T-cell (primary cell): ENCODE data around the gene ECSIT. TPM values are rescaled to one million over a fixed set of nuclear protein-coding genes. Genes with fewer than 3 reads are reported as not detected.

ENCODE experiments used
- ATAC-seq, 4 experiments: fragments of 200-7000 bp in 3 of 4; fragments of 150-1000 bp in 1 of 4; cut with Tn5 transposase; replicated peaks in 1 of 4; 1 replicate in 3 of 4; 2 replicates in 1 of 4; pipeline ENCODE4 v1.10.0; 2021; ENCODE audit warnings: moderate library complexity in 3 of 4, mild to moderate bottlenecking in 2 of 4, moderate number of reproducible peaks in 1 of 4
- CTCF ChIA-PET, 2 donors: fragments of 300-600 bp; sonication (Branson Sonifier 250); formaldehyde crosslinking; loops; one replicate each; lab custom pipeline; 2022; ENCODE audit warnings: antibody characterized with exemption in 2 of 2; lab: Charles Lee
- POLR2A ChIA-PET, 2 donors: fragments of 300-600 bp; sonication (Branson Sonifier 250); formaldehyde crosslinking; loops; one replicate each; lab custom pipeline; 2022; ENCODE audit warnings: antibody characterized with exemption in 2 of 2; lab: Charles Lee
- DNase-seq, 35 experiments: peaks; one replicate each; pipeline versions ENCODE4 v3.0.0 to v3.0.0-alpha.2; 2013 to 2023
- H3K27ac ChIP-seq: one replicate; pipeline ENCODE4 v1.5.1; 2013; ENCODE audit warnings: low read length
- H3K27me3 ChIP-seq, 2 experiments: replicated peaks in 1 of 2; 1 replicate in 1 of 2; 2 replicates in 1 of 2; pipeline versions ENCODE4 v1.6.1 to v1.7.0; 2013; ENCODE audit warnings: low read length in 1 of 2, mixed read lengths in 1 of 2; ENCODE audit not compliant: control insufficient read depth in 2 of 2, insufficient read depth in 2 of 2; ENCODE audit errors: extremely low read depth in 1 of 2
- H3K36me3 ChIP-seq, 2 donors: 1 replicate in 1 of 2; 2 replicates in 1 of 2; pipeline versions ENCODE4 v1.6.1 to v1.7.0; 2013; ENCODE audit warnings: low read length in 1 of 2; ENCODE audit not compliant: control insufficient read depth in 2 of 2, insufficient read depth in 1 of 2; ENCODE audit errors: extremely low read depth in 1 of 2
- H3K4me1 ChIP-seq, 2 experiments: 1 replicate in 1 of 2; 2 replicates in 1 of 2; pipeline versions ENCODE4 v1.6.1 to v1.7.0; 2013; ENCODE audit warnings: low read length in 2 of 2, mixed read lengths in 1 of 2; ENCODE audit not compliant: insufficient read depth in 2 of 2, control insufficient read depth in 1 of 2; ENCODE audit errors: extremely low read depth in 1 of 2
- H3K4me3 ChIP-seq, 2 donors: 1 replicate in 1 of 2; 2 replicates in 1 of 2; pipeline versions ENCODE4 v1.5.1 to v1.7.0; 2013; ENCODE audit warnings: mild to moderate bottlenecking in 2 of 2, low read length in 1 of 2, moderate library complexity in 1 of 2; ENCODE audit not compliant: control insufficient read depth in 1 of 2; ENCODE audit errors: extremely low read depth in 1 of 2
- H3K9me3 ChIP-seq: 2 replicates; pipeline ENCODE4 v1.7.0; 2013
- H3K27ac Mint-ChIP-seq, 2 donors: one replicate each; pipeline ENCODE4 v1.8.0; 2020 to 2021; ENCODE audit warnings: mild to moderate bottlenecking in 2 of 2, mixed read lengths in 2 of 2
- H3K27me3 Mint-ChIP-seq, 2 donors: one replicate each; pipeline ENCODE4 v1.8.0; 2021 to 2022; ENCODE audit warnings: mixed read lengths in 2 of 2
- H3K36me3 Mint-ChIP-seq: one replicate; pipeline ENCODE4 v1.8.0; 2021; ENCODE audit warnings: mixed read lengths
- H3K4me1 Mint-ChIP-seq, 3 donors: one replicate each; pipeline ENCODE4 v1.8.0; 2020 to 2022; ENCODE audit warnings: mixed read lengths in 3 of 3, mild to moderate bottlenecking in 1 of 3
- H3K4me3 Mint-ChIP-seq, 3 donors: one replicate each; pipeline ENCODE4 v1.8.0; 2020 to 2022; ENCODE audit warnings: mild to moderate bottlenecking in 3 of 3, mixed read lengths in 3 of 3, moderate library complexity in 3 of 3
- H3K9me3 Mint-ChIP-seq, 3 donors: one replicate each; pipeline ENCODE4 v1.8.0; 2020 to 2022; ENCODE audit warnings: mixed read lengths in 3 of 3
- WGBS: methylation state at CpG from one replicate; pipeline ENCODE4 v1.1.5; 2013; ENCODE audit warnings: missing lambda C conversion rate; ENCODE audit not compliant: insufficient coverage; 5-methylcytosine and 5-hydroxymethylcytosine counted together
- total RNA-seq, 35 experiments: library from RNA in 6 of 35; stranded (reverse) in 6 of 35; fragments of 120-200 nt in 1 of 35; gene quantifications; one replicate each; pipeline versions ENCODE4 v1.2.1 to v1.2.4 and lab custom pipeline; 2013 to 2026

Gene ECSIT
- total RNA-seq, 5 donors from 2014 or later (not counting 1 experiment from before 2014, with no cell fraction given) = 28.8 to 52.0 (median 48.4) TPM

DNA sequence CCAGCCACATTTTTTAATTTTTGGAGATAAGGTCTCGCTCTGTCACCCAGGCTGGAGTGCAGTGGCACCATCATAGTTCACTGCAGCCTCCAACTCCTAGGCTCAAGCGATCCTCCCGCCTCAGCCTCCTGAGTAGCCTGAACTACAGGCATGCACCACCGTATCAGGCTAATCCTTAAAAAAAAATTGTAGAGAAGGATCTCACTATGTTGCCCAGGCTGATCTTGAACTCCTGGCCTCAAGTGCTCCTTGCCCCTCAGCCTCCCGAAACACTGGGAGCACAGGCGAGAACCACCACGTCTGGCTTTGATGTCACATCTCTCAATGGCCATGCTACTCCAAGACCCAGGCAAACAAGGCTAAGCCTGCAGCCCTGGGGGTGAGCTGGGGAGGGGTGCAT, 72.3 kb downstream of the ECSIT start:
- no peaks in the 10 kb centered on the region for H3K9me3 Mint-ChIP-seq
- POLR2A ChIA-PET = no interaction called here
- Histone ChIP-seq H3K4me3 (no peak overlapping the region), H3K4me1 (peaks cover 0 to 3% of the 10 kb centered on the region in 2 experiments), H3K9me3 (no peaks in the 10 kb centered on the region), H3K27me3 (peaks cover 0 to 24% of the 10 kb centered on the region in 2 experiments), H3K36me3 (no peaks in the 10 kb centered on the region), H3K27ac (no peak overlapping the region)
- DNase-seq (no peak), ATAC-seq (no peak)
- H3K27me3 Mint-ChIP-seq = peaks cover 16% of the 10 kb centered on the region in 2 donors
- H3K36me3 Mint-ChIP-seq = no peaks in the 10 kb centered on the region
- 86% methylated on average over 6 of the region's 7 CpGs for WGBS
- peaks cover 0 to 2% (median 0%) of the 10 kb centered on the region in 3 donors for H3K4me1 Mint-ChIP-seq
- no peak overlapping the region for H3K4me3 Mint-ChIP-seq
- H3K27ac Mint-ChIP-seq = no peak overlapping the region
- CTCF ChIA-PET = interaction anchor here in 1 of 2 donors (0.6 kb wide), 1 partner anchor 103 kb away, joined by 3 read pairs; no protein-coding TSS in a partner anchor

Other genes starting within 250 kb of the ECSIT start
- gene TSPAN16, start 233.0 kb downstream of the ECSIT start, total RNA-seq = not detected
- gene RAB3D, start 189.5 kb downstream of the ECSIT start, total RNA-seq = 1 to 10 TPM; 4.7 to 9.5 (median 8.8) TPM
- gene TMEM205, start 182.9 kb downstream of the ECSIT start, total RNA-seq = 10 to 100 TPM; 15.6 to 32.9 (median 27.0) TPM
- gene CCDC159, start 182.6 kb downstream of the ECSIT start, total RNA-seq = 10 to 100 TPM; 59.7 to 81.8 (median 69.6) TPM
- gene PLPPR2, start 173.7 kb downstream of the ECSIT start, total RNA-seq = 10 to 100 TPM in 3 of 5 donors, 1 to 10 TPM in 2; 8.6 to 16.2 (median 10.7) TPM
- gene SWSAP1, start 154.5 kb downstream of the ECSIT start, total RNA-seq = 1 to 10 TPM; 1.6 to 5.5 (median 4.3) TPM
- gene EPOR, start 144.8 kb downstream of the ECSIT start, total RNA-seq = 10 to 100 TPM in 1 of 5 donors, 1 to 10 TPM in 4; 5.9 to 11.0 (median 6.7) TPM
- under 1 TPM in 3 of 5 donors, not detected in 2; 0.22 to 0.72 (median 0.50) TPM for gene RGL3, start 109.8 kb downstream of the ECSIT start, total RNA-seq
- gene ODAD3, start 94.0 kb downstream of the ECSIT start, total RNA-seq = under 1 TPM in 1 of 5 donors, not detected in 4; 0.20 TPM
- 100 to 1,000 TPM; 248 to 382 (median 334) TPM for gene PRKCSH, start 93.5 kb downstream of the ECSIT start, total RNA-seq
- gene ELAVL3, start 48.1 kb downstream of the ECSIT start, total RNA-seq = under 1 TPM in 1 of 5 donors, not detected in 4; 0.47 TPM
- 10 to 100 TPM; 12.7 to 24.8 (median 22.2) TPM for gene ZNF653, start 23.3 kb downstream of the ECSIT start, total RNA-seq
- gene CNN1, start 9.7 kb upstream of the ECSIT start, total RNA-seq = under 1 TPM in 3 of 5 donors, not detected in 2; 0.26 to 0.96 (median 0.51) TPM
- 10 to 100 TPM; 38.3 to 48.2 (median 46.6) TPM for gene ELOF1, start 30.1 kb upstream of the ECSIT start, total RNA-seq
- 10 to 100 TPM; 16.2 to 29.8 (median 18.6) TPM for gene ACP5, start 48.5 kb upstream of the ECSIT start, total RNA-seq
- 10 to 100 TPM in 3 of 5 donors, 1 to 10 TPM in 2; 5.6 to 11.9 (median 10.6) TPM for gene ZNF627, start 68.3 kb upstream of the ECSIT start, total RNA-seq
- 1 to 10 TPM; 2.3 to 6.4 (median 4.8) TPM for gene ZNF823, start 209.8 kb upstream of the ECSIT start, total RNA-seq
- gene ZNF441, start 237.9 kb upstream of the ECSIT start, total RNA-seq = 10 to 100 TPM in 3 of 5 donors, 1 to 10 TPM in 2; 4.8 to 18.4 (median 16.0) TPM